Suppressor macrophage (primary cell): ENCODE results near the gene NTNG1.

ENCODE experiments used
- DNase-seq, 4 experiments: peaks; one replicate each; pipeline ENCODE4 v3.0.0-alpha.2; 2020 to 2022

The NTNG1 gene

DNA sequence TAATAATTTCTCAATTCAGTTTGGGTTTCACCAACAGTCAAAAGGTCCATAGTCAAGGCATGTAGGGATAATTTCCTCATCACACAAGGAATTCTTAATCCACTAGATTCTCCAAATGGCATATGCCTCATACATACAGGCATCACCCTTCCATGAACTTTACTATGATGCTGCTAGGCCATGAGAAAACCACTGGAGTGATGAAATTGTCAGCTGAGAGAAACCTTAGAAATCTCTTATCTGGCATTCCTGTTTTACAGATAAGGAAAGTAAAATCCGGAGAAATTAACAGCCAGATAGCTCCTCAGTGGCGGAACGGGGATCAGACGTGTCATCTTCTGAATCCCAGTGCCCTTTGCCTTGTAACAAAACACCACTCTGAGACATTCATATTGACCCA is 274.4 kb downstream of the NTNG1 start:
- DNase-seq = no peak

DNA sequence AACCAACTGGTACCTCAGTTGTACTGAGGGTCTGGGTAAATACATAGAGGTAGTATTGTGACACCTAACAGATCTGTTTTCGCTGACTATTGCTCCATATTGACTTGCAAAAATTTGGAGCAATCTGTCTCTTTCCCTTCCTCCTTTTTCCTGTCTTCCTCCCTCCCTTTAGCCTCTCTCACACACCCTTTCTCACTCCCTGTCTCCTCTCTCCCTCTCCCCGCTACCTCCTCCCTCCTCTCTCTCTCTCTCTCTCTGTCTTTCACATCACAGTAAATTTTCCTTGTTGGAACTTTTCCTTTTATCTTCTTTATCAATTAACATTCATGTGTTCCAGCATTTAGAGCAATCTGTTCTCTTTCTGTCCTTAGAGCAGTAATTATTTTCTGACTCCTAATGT is 278.2 kb downstream of the NTNG1 start:
- DNase-seq = no peak

DNA sequence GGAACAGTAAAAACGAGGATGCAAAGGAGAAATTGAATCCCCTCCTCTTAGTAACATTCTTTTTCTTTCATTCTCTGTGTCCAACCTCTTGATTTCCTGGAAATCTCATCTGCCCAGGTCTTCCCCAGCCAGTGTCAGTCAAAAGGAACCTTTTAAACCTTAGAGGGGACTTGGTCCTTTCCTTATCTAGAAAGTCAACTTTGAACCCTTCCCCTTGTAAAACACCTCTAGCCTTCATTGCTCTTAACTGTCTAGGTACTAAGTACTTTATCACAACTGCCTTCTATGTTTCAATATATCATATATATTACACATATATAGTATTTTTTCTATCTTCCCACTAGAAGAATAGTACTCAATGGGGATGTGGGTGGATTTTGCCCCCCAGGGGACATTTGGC is 282.1 kb downstream of the NTNG1 start:
- DNase-seq = no peak

DNA sequence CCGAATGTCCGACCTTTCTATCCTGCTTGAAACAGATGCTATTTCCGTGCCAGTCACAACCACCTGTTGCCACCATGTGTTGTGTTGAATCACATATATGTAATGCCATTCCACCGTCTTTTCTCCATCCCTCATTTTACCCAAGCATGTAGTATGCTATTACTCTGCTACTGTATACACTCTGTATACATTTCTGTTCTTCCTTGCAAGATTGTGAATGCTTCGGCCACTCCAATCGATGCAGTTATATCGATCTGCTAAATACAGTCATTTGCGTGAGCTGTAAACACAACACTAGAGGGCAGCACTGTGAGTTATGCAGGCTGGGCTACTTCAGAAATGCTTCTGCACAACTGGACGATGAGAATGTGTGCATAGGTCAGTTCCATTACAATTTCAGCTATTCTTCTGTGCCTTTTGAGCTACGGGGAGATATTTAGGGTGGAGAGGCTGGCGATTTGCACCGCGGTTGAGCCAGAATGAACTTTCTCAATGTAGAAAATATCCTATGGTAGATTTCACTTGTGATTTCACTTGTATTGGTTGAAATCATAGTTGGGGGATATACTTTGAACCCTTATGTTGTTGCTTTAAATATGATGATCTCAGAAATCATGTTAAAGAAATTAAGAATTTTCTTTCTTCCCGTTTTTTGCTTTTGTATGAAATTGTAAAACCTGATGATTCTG is 289.8 kb downstream of the NTNG1 start:
- DNase-seq = peak; percentile 65 to 84 (median 70)

DNA sequence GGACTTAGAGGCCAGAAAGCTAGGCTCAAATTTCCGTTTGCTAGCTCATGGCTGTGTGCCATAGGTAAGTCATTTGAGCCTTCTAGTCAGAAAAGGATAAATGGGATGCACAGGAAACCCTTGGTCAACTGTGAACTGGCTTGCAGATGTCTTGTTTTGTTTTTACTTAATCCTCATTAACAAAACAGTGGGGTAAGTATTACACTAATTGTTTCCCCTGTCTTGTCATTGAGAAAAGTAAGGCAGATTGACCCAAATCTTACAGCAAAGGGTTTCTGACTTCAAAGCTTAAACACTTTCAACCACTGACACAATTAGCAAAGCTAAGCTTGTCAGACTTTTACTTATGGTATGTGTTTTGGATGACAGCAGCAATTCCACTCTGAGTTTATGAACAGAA is 291.3 kb downstream of the NTNG1 start:
- no peak for DNase-seq

DNA sequence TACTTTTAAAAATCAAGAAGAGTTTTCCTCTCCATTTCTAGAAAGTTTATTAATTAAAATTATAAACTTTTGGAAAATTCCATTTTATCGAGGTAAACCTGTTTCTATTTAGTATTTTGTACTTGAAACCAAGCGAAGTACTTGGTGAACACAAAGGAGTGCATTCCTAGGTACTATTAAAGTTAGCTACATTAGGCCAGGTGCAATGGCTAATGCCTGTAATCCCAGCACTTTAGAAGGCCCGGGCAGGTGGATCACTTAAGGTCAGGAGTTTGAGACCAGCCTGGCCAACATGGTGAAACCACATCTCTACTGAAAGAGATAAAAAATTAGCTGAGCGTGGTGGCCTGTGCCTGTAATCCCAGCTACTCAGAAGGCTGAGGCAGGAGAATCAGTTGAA is 292.2 kb downstream of the NTNG1 start:
- DNase-seq = no peak

DNA sequence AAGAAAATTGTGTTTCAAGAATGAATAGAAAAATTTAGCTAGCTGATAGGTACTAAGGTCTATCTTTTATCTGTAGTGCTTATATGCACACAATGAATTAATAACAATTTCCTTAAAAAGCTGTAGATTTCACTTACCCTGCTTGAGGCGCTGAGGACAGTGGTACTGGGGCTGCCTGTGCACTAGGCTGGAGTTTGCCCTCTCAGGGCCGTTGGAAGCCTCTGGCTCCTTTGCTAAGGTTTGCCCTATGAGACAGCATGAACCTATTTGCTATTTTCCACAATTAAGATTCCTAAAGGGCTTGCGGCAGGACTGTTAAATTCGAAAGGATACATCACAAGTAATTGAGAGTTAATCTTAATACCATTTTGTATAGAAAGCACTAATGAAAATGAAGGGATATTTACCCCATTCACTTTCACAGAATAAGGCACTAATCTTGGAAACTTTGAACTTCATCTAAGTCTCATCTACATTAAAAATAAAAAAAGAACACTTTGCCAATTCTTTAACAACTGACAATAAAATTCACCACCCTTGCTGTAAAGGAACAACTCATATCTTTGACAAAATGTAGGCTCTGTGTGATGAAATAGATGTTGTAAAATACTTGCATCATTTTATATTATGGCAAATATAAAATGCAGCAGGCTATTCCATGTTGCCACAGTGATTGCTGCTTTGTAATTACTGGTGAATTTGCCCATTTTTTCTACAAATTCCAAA is 293.0 kb downstream of the NTNG1 start:
- DNase-seq = no peak

DNA sequence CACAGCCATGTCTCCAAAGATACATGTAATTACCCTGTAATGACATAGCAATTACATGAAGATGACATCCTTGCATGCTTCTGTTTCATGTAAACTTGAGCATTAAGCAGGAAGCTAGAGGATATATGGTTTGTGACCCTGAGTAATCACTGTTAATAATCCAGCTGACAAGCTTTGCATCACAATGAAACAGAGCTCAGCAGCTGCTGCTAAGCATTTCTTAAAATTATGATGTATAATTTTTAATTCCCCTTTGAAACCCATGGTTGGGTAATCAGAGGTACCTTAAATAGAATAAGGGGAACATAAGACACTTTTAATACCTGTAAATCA is 293.5 kb downstream of the NTNG1 start:
- no peak for DNase-seq

DNA sequence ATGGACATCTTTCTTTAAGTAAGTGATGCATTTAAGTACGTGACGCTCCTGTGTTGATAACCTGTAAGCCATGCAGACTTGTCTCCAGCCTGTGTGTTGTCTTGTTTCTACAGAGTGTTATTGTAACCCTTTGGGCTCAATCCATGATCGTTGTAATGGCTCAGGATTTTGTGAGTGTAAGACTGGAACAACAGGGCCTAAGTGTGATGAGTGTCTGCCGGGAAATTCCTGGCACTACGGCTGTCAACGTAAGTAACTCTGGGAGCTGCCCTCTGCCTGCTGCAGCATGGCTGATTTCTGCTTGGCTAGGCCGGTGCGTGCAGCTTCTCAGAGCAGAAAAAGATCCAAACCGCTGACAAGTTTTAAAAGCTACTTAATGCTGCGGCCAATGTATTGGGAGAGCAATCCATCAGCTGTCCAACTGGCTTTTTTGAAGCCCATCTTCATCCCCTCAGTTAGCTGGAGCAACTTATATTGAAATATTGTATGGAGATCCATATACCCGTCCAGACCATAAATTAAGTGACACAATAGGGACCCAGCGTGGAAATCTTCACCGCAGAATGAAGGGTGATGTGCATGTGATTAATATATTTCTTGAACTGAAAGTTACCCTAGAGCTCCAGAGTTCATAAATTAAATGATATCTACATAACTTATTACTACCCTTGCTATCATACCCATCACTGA is 295.9 kb downstream of the NTNG1 start:
- no peak for DNase-seq

DNA sequence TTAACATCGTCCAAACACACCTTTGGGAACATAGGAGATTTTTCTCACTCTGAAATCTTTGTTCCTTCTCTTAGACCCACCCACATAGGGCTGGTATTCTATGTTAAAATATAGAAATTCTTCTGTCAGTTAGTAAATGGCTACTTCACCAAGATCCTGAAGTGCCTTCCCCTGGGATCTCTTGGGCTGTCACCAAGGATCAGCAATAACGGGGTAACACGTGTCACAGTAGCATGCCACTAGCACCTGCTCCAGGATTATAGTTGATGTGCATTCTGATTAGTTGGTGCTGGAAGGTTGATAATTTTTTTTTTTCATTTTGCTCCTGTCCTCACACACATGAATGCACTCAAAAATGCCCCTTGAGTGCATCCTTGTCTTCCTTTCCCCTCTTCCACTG is 298.7 kb downstream of the NTNG1 start:
- no peak for DNase-seq

DNA sequence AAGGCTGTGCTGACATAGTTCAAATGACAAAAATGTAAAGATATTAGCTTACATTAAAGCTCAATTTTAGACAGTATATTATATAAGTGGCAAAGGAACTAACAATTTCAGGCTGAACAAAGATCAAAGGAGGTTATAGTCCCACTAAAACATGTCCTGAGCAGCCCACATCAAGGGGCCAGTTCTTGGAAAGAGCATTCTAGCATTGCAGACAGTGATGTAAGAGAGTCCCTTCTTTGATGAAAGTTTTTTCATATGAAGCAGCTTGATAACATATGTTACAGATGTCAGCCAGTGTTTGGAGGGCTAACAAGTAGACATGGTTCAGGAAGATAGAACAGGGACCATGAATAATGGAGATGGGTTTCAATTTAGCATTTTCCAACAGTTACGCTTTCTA is 301.7 kb downstream of the NTNG1 start:
- no peak for DNase-seq

DNA sequence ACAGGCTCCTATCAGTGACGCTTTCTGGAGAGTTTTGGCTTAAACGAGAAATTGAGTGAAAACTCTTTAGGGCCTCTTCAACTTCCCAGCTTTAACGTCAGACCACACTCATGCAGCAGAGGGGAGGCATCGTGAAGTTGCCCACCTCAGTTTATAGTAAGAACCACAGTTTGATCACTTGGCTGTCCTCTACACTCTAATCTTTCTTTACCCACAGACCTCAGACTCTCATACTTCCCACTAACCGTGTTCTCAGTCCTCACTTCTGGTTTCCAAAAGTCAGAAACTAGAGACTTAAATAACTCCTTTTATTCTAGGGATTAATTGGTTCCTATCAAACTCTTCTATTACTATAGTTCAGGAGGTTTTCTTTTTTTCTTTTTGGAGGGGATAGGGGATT is 302.2 kb downstream of the NTNG1 start:
- DNase-seq = no peak

DNA sequence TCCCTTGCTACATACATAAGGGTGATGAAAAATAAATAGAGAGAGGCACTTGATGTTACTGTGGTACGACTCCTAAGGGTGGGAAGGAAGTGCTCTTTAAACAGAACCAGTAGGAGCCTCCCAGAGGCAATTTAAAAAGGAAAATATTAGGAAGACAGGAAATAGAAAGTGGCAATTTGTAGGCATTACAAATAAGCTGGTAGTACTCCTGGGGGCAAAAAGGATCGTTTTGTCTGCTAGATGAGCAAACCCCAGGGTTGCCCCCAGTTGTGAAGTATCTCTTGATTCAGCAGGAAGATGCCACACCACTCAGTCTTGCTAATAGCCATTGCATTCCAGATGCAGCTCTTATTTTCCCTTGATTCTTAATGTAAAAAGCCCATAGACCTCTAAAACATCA is 303.0 kb downstream of the NTNG1 start:
- no peak for DNase-seq

DNA sequence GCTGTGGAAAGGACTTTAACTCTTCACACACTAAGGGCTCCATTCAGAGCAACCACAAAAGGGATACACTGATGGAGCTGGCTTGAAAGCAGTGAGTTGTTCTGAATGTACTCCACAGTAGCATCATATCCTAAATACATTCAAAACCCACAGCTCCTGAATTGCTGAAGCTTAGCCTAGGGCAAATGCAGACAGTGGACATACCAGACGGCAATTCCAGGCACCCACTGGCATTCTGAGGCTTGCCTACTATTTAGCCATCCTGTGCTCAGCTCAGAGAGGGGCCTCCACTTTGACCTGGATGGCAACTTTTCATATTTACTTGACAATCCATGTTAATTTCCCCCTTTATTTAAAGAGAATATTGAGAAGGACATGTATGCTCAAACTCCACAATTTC is 303.5 kb downstream of the NTNG1 start:
- DNase-seq = no peak

DNA sequence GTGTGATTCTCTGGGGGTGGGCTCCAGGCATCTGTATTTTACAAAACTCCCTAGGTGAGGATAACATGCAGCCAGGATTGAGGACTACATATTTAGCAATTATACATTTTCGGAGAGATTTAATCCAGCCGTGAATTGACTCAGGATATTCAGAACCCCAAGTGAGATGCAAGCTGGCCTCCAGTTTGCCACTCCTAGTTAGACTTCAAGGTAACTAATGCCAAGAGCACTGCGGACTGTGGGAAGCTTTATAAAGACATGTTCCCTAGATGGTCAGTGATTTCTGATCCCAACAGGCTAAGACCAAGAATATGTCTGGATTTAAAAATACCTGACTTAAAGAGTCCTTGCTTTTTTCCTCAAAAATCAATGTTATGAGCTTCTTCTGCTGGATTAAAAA is 308.5 kb downstream of the NTNG1 start:
- no peak for DNase-seq

DNA sequence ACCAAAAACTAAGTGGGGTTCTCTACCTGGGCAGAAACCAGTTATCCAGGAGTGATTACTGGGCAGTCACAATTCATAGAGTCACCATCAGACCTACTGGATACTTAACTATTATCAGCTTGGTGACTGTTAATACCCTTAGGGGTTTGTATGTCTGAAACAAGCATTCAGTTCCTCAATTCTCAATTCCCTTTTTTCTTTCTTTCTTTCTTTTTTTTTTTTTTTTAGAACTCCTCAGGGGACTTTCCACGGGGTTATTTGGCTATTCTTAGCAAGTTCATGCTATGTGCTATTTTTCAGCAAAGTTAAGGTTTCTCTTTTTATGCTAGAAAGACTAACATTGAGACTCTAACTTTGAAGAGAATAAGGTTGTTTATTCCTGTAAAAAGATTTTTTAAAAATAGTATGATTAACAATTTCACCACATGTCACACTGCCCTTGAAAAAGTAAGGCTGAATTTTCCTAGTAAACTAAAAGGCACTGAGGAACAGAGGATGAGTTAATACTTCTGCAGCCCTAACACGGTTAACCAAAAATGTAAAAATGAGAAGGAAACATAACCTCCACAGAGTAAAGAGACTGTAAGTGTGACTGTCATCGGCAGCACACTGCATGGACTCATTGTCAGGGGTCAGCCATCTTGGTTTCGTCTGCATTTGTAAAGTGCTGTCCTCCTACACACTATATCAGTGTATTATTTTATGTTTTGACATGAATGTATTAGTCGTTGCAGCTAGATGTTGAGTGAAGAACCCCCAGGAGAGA is 310.2 kb downstream of the NTNG1 start:
- peak in 3 of 4 experiments; percentile 9 to 61 (median 49) for DNase-seq

DNA sequence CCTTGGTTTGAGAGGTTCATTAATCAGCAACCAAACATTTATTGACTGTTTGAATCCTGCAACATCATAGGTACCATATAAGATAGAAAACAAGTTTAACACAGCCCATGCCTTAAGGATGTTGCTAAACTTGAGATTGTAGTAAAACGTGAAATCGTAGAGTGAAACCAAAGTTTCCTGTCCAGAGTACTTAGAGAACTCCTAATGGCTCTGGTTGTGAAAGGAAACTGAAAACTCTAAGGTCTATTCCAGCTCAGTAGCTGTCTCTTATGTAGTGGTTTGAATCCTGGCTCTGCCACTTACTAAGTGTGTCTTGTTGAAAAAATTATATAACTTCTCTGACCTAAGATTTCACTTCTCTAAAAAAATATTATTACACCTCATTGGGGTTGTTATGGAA is 310.9 kb downstream of the NTNG1 start:
- DNase-seq = peak in 1 of 4 experiments; percentile 12

DNA sequence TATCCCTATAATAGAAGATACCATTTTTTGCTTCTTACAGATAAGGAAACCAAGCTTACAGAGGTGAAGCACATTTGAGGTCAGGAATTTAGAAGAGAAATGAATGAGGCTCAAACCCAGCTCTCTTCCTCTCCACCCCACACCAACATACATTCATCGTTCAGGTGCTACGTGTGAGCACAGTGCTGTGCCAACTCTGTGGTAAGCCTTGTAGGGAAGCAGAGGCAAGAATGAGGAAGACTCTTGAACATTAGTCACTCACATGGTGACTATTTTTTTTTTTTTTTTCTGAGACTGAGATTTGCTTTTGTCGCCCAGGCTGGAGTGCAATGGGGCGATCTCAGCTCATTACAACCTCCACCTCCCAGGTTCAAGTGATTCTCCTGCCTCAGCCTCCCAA is 314.0 kb downstream of the NTNG1 start:
- peak; percentile 26 to 72 (median 58) for DNase-seq

DNA sequence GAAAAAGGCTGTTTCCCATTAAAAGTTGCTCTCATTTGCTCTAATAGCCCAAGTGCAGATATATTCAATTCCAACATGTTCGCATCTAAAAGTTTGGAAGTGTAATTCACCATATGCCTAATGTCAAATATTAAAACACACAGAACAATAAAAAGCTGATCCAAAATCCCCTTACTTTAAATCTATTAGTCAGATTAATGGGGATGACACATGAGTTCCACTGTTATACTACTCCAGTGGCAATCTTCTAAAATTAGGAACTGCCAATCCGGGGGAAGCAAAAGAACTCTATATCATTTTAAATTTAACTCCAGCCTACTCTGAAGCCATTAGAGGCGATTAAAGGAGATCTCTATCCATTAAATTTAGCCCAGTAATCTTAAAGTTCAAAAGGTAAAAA is 317.1 kb downstream of the NTNG1 start:
- no peak for DNase-seq

DNA sequence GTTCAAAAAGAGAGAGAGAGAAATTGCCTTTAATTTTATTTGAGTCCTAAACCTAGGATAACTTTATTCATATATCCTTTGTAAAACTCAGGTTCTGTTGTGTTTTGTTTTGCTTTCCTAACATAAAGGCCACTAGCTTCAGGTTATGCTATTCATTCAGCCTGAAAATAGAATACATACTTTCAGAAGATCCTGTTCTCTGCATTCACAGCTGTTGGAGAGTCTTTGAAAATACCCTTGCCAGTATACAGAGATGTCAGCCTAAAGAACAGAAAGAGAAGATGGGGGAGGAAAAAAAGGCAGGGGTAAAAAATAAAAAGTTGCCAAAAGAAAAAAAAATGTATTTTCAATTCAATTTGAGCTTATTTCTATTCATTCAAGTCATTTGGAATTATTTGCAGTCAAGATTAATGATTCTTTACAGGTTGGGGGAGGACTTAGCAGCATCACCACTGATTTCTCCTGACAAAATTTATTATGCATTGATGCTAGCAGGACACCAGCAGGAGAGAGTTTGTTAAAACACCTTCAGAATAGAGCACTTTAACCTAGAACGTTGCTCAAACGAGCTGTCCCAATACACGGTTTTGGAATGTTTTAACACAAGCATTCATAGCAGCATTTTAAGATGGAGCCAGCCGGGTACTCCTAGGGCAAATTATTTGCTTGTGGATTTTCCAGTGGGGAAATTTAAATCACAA is 318.5 kb downstream of the NTNG1 start:
- no peak for DNase-seq

DNA sequence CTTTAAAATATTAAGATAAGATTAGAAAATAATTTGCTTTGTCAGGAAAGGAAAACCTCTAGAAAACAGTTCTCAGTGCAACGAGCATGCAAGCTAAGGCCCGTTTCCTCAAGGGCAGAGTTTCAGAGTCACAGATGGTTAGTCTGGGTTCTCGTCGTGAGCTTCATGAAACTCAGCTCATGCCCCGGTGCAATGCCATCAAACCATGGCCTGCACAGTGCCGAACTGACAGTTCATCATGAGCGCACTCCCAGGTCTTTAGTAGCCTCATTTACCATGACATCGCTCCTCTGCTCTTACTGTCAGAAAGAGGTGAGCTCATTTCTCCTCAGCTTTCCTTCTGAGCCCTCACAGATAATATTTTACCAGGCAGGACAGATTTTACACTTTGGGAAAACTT is 319.2 kb downstream of the NTNG1 start:
- DNase-seq = no peak

DNA sequence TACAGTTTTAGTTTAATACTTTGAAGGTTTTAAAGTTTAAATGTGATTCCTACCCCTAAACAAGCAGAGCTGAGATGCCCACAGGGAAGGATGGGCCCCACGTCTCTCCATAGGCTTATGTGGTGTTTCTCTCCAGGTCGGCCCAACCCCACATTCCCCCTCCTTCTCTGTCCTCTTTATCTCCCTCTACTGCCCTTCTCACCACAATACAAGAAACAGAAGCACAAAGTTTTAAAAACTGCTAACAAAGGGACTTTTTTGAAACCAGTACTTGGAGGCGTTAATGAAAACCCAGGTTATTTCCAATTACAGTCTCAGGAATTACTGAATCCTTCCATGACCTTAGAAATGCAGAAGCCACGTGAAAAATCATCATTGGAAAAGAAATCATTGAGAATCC is 324.0 kb downstream of the NTNG1 start:
- DNase-seq = no peak

DNA sequence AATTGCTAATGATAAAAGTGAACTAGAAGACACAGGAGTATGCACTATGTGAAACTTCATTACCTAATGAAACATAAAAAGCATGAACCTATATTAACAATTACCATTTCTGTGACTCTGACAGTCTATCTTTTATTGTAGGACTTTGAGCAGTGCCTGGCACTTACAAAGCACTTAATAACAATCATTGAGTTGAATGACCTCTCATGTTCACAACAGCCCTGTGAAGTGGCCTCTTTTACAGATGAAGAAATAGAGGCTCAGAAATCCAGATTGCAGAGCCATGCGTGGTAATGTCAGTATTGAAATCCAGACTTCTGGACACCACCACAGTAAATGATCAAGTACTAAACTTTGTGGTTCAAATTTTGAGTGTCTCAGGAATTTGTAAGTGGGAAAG is 326.4 kb downstream of the NTNG1 start:
- no peak for DNase-seq
